Activated CD8-positive, alpha-beta memory T cell treated with anti-CD3 and anti-CD28 coated beads, Interleukin-2, amount 50 U/mL, for 1 hour (primary cell): ENCODE results near the gene SAA2.

ENCODE experiments used
- DNase-seq: peaks from one replicate; pipeline ENCODE4 v3.0.0-alpha.2; 2020; ENCODE audit errors: extremely low read depth

The SAA2 gene

GRCh38 chr11:18196532-18196931, 51.9 kb downstream of the SAA2 start:
- no peak for DNase-seq
